Stomach (tissue), 9 donors: Measurements from ENCODE around the gene SYTL5. TPM values are rescaled to one million over a fixed set of nuclear protein-coding genes. Genes with fewer than 3 reads are reported as not detected.
A peak's percentile ranks its signal among the peaks of the same experiment; 100 is the strongest.

Experiments used
- DNase-seq, 2 donors: peaks; one replicate each; pipeline versions ENCODE4 v3.0.0 to v3.0.0-alpha.2; 2013 to 2019
- H3K27ac ChIP-seq, 5 donors: fragments of 200-600 bp in 4 of 5; sonication (generic) in 4 of 5; one replicate each; pipeline ENCODE4 v1.5.1; 2013 to 2019; ENCODE audit warnings: mild to moderate bottlenecking in 1 of 5, moderate library complexity in 1 of 5
- H3K27me3 ChIP-seq, 3 donors: fragments of 200-600 bp; sonication (generic); one replicate each; pipeline ENCODE4 v1.5.1; 2017 to 2019; ENCODE audit warnings: mixed run types in 1 of 3
- H3K36me3 ChIP-seq, 4 donors: fragments of 200-600 bp; sonication (generic); 1 replicate in 3 of 4; 2 replicates in 1 of 4; pipeline ENCODE4 v1.5.1; 2016 to 2019
- H3K4me1 ChIP-seq, 4 donors: fragments of 200-600 bp; sonication (generic); one replicate each; pipeline ENCODE4 v1.5.1; 2016 to 2019
- H3K4me3 ChIP-seq, 4 donors: fragments of 200-600 bp; sonication (generic) in 3 of 4; one replicate each; pipeline ENCODE4 v1.5.1; 2016 to 2019; ENCODE audit warnings: mild to moderate bottlenecking in 1 of 4
- H3K9me3 ChIP-seq, 4 donors: fragments of 200-600 bp; sonication (generic); one replicate each; pipeline ENCODE4 v1.5.1; 2016 to 2019
- EP300 ChIP-seq: sonication (generic); formaldehyde crosslinking; IDR thresholded peaks from one replicate; pipeline ENCODE4 v1.6.1; 2017; ENCODE audit warnings: antibody characterized with exemption
- POLR2A ChIP-seq, 4 donors: fragments of 450-650 bp; IDR thresholded peaks; one replicate each; pipeline ENCODE4 v1.6.1; 2016; ENCODE audit warnings: antibody characterized with exemption in 4 of 4, control low read depth in 2 of 4, mild to moderate bottlenecking in 1 of 4, moderate library complexity in 1 of 4
- POLR2AphosphoS5 ChIP-seq, 3 donors: sonication (generic); formaldehyde crosslinking; IDR thresholded peaks; one replicate each; pipeline ENCODE4 v1.6.1; 2016; ENCODE audit warnings: antibody characterized with exemption in 3 of 3
- WGBS, 5 donors: extraction: QIAGEN DNeasy Blood & Tissue Kit in 3 of 5; methylation state at CpG; one replicate each; pipeline versions ENCODE4 v1.1.5 to v1.1.7; 2013 to 2018; 5-methylcytosine and 5-hydroxymethylcytosine counted together
- intact Hi-C: fragments of 100-400 bp; cut with DNase I; formaldehyde crosslinking; loops from one replicate; pipeline ENCODE4 v1.15.1; 2023; ENCODE audit warnings: low total_unique reads
- polyA plus RNA-seq, 3 donors: library from polyadenylated mRNA; stranded (reverse); fragments of 200-250 nt; gene quantifications; one replicate each; pipeline ENCODE4 v1.2.3, GENCODE V29; 2013
- total RNA-seq, 5 donors: library from RNA; depleted of rRNA; stranded (reverse); fragments of >200 nt; gene quantifications; one replicate each; pipeline versions ENCODE4 v1.1.0 to v1.2.3, GENCODE V29; 2014 to 2016
- TF ChIP-seq, protein P1 (sequence below), 7 experiments: fragments of 450-650 bp in 4 of 7; fragments of 200-600 bp in 3 of 7; sonication (generic) in 3 of 7; IDR thresholded peaks; one replicate each; pipeline ENCODE4 v1.5.1; 2016 to 2019; ENCODE audit warnings: antibody characterized with exemption in 7 of 7, control low read depth in 2 of 7, mild to moderate bottlenecking in 1 of 7
- donor health status: healthy with polysubstance abuse.
- donor health status: Bipolar disorder and iron deficiency.
- donor health status: healthy.

Gene SYTL5
- total and polyA plus RNA-seq, 8 donors, result under 0.01 to 18.9 (median 4.9) TPM

DNA sequence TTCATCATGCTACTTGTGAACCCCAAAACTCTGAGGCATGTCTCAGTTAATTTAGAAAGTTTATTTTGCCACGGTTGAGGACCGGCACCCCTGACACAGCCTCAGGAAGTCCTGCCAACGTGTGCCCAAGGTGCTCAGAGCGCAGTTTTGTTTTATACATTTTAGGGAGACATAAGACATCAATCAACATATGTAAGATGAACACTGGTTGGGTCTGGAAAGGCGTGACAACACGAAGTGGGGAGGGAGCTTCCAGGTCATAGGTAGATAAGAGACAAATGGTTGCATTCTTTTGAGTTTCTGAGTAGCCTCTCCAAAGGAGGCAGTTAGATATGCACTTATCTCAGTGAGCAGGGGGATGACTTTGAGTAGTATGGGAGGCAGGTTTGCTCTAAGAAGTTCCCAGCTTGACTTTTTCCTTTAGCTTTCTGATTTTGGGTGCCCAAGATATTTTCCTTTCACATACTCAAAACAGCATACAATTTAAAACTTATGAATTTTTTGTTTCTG is 98.9 kb downstream of the SYTL5 start:
- no peak for DNase-seq
- Histone ChIP-seq H3K4me3 (no peak overlapping the region), H3K36me3 (no peaks in the 10 kb centered on the region), H3K27ac (no peak overlapping the region), H3K27me3 (no peaks in the 10 kb centered on the region), H3K9me3 (peaks cover 0 to 2% (median 0%) of the 10 kb centered on the region in 4 donors), H3K4me1 (no peaks in the 10 kb centered on the region)
- 63 to 94% (median 86%) methylated on average over 6 of the region's 6 CpGs for WGBS, 5 donors
- TF ChIP-seq POLR2AphosphoS5 (IDR thresholded peaks at IDR 0.05), result no peak
- TF ChIP-seq, protein P1, sequence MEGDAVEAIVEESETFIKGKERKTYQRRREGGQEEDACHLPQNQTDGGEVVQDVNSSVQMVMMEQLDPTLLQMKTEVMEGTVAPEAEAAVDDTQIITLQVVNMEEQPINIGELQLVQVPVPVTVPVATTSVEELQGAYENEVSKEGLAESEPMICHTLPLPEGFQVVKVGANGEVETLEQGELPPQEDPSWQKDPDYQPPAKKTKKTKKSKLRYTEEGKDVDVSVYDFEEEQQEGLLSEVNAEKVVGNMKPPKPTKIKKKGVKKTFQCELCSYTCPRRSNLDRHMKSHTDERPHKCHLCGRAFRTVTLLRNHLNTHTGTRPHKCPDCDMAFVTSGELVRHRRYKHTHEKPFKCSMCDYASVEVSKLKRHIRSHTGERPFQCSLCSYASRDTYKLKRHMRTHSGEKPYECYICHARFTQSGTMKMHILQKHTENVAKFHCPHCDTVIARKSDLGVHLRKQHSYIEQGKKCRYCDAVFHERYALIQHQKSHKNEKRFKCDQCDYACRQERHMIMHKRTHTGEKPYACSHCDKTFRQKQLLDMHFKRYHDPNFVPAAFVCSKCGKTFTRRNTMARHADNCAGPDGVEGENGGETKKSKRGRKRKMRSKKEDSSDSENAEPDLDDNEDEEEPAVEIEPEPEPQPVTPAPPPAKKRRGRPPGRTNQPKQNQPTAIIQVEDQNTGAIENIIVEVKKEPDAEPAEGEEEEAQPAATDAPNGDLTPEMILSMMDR (IDR thresholded peaks at IDR 0.05), result no peak
- no peak for TF ChIP-seq EP300
- TF ChIP-seq POLR2A (IDR thresholded peaks at IDR 0.05), result no peak
- intact Hi-C loops, result no loop called here

DNA sequence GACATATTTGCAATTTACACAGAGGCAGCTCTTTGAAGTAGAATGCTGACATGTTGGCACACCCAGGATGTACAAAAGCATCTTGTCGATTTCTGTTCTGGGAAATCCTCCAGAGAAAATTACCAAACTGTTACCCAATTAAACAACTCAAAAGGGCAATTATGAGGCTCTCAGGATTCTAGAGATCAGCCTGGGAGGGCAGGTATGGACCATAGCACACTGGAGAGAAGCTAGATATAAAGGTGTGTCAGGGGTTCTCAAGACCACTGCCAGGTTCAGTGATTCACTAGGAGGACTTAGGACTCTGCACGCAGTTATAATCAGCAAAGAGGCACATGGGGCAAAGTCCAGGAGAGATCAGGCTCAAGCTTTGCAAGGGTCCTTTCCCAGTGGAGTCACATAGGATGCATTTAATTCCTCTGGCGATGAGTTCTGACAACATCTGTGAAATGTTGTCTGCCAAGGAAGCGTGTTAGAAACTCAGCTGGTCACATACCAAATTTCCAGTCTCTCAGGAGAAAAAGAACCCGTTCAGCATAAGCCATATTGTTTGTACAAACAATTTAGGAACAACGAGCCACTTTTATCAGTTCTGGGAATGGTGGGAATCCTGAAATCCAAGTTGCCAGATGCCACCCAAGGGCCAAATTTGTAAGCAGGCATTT is 100.8 kb downstream of the SYTL5 start:
- Histone ChIP-seq H3K4me3 (no peak overlapping the region), H3K27me3 (no peaks in the 10 kb centered on the region), H3K36me3 (no peaks in the 10 kb centered on the region), H3K27ac (no peak overlapping the region), H3K9me3 (no peaks in the 10 kb centered on the region), H3K4me1 (no peaks in the 10 kb centered on the region)
- intact Hi-C loops, result no loop called here
- peak in 1 of 2 donors; percentile 6 for DNase-seq
- no peak for TF ChIP-seq EP300
- no peak for TF ChIP-seq POLR2A (IDR thresholded peaks at IDR 0.05)
- 37 to 40% (median 39%) methylated on average over 3 to 6 of the region's 6 CpGs for WGBS, 5 donors

DNA sequence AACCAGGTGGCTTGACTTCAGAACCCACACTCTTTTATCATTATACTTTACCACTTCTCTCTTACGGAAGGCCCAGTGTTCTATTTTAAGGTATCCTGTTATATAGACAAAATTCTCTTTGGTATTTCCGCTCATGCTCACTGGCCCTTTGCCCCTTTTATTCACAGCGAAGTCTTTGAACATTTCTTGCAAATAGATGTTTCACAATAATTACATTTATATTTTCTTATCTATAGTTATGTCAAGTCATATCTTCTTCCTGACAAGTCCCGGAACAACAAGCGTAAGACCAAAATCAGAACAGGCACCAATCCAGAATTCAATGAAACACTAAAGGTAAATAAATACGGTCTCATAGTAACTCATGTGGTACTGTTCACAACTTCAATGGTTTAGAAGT is 102.0 kb downstream of the SYTL5 start:
- intact Hi-C loops, result no loop called here
- H3K9me3 ChIP-seq, result no peaks in the 10 kb centered on the region
- no peaks in the 10 kb centered on the region for H3K27me3 ChIP-seq
- H3K4me3 ChIP-seq, result no peak overlapping the region
- H3K4me1 ChIP-seq, result no peaks in the 10 kb centered on the region
- H3K36me3 ChIP-seq, result no peaks in the 10 kb centered on the region
- no peak for TF ChIP-seq POLR2A (IDR thresholded peaks at IDR 0.05)
- TF ChIP-seq, protein P1 (IDR thresholded peaks at IDR 0.05), result no peak
- TF ChIP-seq POLR2AphosphoS5 (IDR thresholded peaks at IDR 0.05), result no peak
- TF ChIP-seq EP300, result no peak
- peak in 1 of 2 donors; percentile 1 for DNase-seq
- no peak overlapping the region for H3K27ac ChIP-seq
- WGBS, 5 donors, result 42 to 69% (median 60%) methylated on average over 6 of the region's 6 CpGs

DNA sequence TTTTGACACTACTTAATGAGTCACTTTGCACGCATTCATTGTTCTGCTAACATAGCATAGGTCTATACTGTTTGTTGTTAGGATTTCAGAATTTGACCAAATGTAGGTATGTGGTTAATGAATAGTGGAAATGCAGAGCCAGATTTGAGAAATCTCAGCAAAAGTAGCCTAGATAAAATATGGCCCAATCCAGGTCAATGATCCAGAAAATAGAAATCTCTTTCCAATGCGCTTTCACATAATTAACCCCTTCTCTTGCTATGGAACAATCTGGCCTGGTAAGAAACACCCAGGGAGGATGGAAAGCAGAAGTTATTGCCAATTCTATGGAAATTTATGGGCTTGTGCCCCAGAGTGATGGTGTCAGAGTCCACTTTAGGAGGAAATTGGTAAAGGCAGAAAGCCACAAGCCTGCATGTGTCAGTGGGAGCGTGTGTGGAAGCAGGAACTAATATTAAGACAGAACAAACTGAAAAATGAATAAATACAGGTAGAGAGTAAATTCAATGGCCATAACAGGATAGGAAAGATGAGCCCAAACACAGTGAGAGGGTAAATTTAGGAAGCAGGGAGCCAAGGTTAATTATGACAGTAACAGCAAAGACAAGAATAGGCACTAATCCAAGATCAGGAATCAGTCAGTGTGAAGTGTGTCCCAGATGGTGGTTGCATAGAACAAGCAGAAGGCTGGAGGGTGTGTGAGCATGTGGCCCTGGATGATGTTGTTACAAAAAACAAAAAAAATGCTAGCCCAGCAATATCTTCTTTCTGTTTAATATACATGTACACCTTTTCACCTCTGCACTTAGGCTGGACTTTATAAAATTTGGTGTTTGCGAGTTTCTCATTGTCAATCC is 102.9 kb downstream of the SYTL5 start:
- intact Hi-C loops, result no loop called here
- no peak overlapping the region for H3K4me3 ChIP-seq
- no peak overlapping the region for H3K27ac ChIP-seq
- H3K9me3 ChIP-seq, result no peaks in the 10 kb centered on the region
- DNase-seq, result no peak
- no peaks in the 10 kb centered on the region for H3K4me1 ChIP-seq
- 69 to 92% (median 87%) methylated on average over 4 of the region's 4 CpGs for WGBS, 5 donors
- H3K27me3 ChIP-seq, result no peaks in the 10 kb centered on the region
- TF ChIP-seq, protein P1 (IDR thresholded peaks at IDR 0.05), result no peak
- TF ChIP-seq POLR2A (IDR thresholded peaks at IDR 0.05) (no peak), EP300 (no peak), POLR2AphosphoS5 (IDR thresholded peaks at IDR 0.05) (no peak)
- no peaks in the 10 kb centered on the region for H3K36me3 ChIP-seq
